Mesendoderm (in vitro differentiated cells): Measurements from ENCODE around the gene NCF4.

Source experiments
- DNase-seq: peaks from one replicate; pipeline ENCODE4 v3.0.0; 2013
- H2AK5ac ChIP-seq: 2 replicates; pipeline ENCODE4 v1.6.1; 2013; ENCODE audit warnings: low read length, inconsistent platforms
- H2BK120ac ChIP-seq: 2 replicates; pipeline ENCODE4 v1.6.1; 2013; ENCODE audit warnings: low read depth, mild to moderate bottlenecking, low read length, moderate library complexity, mixed read lengths
- H2BK15ac ChIP-seq: replicated peaks from 2 replicates; pipeline ENCODE4 v1.6.1; 2013; ENCODE audit warnings: low read depth, mild to moderate bottlenecking, moderate library complexity
- H2BK5ac ChIP-seq: 2 replicates; pipeline ENCODE4 v1.6.1; 2013; ENCODE audit warnings: low read length, inconsistent platforms
- H3K18ac ChIP-seq: 2 replicates; pipeline ENCODE4 v1.6.1; 2013; ENCODE audit warnings: mild to moderate bottlenecking, low read length, mixed read lengths
- H3K23ac ChIP-seq: one replicate; pipeline ENCODE4 v1.6.1; 2013; ENCODE audit warnings: low read length
- H3K27ac ChIP-seq: 2 replicates; pipeline ENCODE4 v1.5.1; 2013; ENCODE audit warnings: low read depth, mild to moderate bottlenecking, inconsistent platforms, low read length, moderate library complexity
- H3K27me3 ChIP-seq: 2 replicates; pipeline ENCODE4 v1.6.1; 2013; ENCODE audit warnings: low read length, control low read depth, mild to moderate bottlenecking, inconsistent platforms; ENCODE audit not compliant: insufficient read depth, poor library complexity
- H3K36me3 ChIP-seq: 2 replicates; pipeline ENCODE4 v1.6.1; 2013; ENCODE audit warnings: low read length, inconsistent platforms; ENCODE audit not compliant: control insufficient read depth, insufficient read depth
- H3K4ac ChIP-seq: one replicate; pipeline ENCODE4 v1.6.1; 2013; ENCODE audit warnings: low read depth, mild to moderate bottlenecking, low read length, moderate library complexity
- H3K4me1 ChIP-seq: 2 replicates; pipeline ENCODE4 v1.6.1; 2013; ENCODE audit warnings: low read depth, low read length, inconsistent platforms; ENCODE audit not compliant: control insufficient read depth
- H3K4me2 ChIP-seq: 2 replicates; pipeline ENCODE4 v1.6.1; 2013; ENCODE audit warnings: low read length
- H3K4me3 ChIP-seq: 2 replicates; pipeline ENCODE4 v1.5.1; 2013; ENCODE audit warnings: mild to moderate bottlenecking, low read length
- H3K56ac ChIP-seq: one replicate; pipeline ENCODE4 v1.6.1; 2013; ENCODE audit warnings: low read length
- H3K79me1 ChIP-seq: 2 replicates; pipeline ENCODE4 v1.6.1; 2013; ENCODE audit warnings: low read length, inconsistent platforms
- H3K79me2 ChIP-seq: 2 replicates; pipeline ENCODE4 v1.6.1; 2013; ENCODE audit warnings: mild to moderate bottlenecking, low read length; ENCODE audit not compliant: control insufficient read depth, insufficient read depth
- H3K9ac ChIP-seq: 2 replicates; pipeline ENCODE4 v1.6.1; 2013; ENCODE audit warnings: low read length, inconsistent platforms
- H4K5ac ChIP-seq: one replicate; pipeline ENCODE4 v1.6.1; 2013; ENCODE audit warnings: low read length
- H4K8ac ChIP-seq: one replicate; pipeline ENCODE4 v1.6.1; 2013; ENCODE audit warnings: low read depth, mild to moderate bottlenecking, control low read depth, low read length, moderate library complexity
- WGBS: extraction: QIAGEN DNeasy Blood & Tissue Kit; methylation state at CpG from one replicate; pipeline ENCODE4 v1.1.7; 2013; ENCODE audit warnings: low lambda C conversion rate, missing lambda C conversion rate; ENCODE audit not compliant: insufficient coverage; ENCODE audit errors: extremely low coverage; 5-methylcytosine and 5-hydroxymethylcytosine counted together

NCF4 gene

DNA sequence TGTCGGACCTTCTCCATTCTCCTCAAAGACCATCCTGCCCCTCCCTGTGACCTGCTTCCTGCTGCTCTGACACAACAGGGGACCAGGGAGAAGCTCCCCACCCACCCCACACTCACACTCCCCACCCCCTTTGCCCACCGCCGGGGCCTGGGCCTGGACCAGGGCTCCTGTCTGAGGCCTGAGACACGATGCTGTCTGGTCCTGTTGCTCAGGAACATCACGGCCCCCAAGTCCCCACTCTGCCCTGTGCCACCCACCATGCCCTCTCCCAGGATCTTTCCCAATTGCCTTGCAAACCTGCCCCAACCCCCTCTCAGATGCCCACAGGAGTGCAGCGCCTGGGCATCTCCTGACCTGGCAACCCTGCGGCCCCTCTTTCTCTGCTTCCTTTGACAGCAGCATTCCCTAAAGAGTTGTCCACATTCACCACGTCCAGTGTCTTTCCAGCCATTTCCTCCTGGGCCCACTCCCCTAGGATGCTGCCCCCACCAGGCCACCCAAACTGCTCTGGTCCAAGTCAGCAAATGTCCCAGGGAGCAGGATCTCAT lies 63.4 kb downstream of the NCF4 start:
- no peak overlapping the region for H3K27ac ChIP-seq
- no peak overlapping the region for H3K18ac ChIP-seq
- no peak overlapping the region for H4K8ac ChIP-seq
- no peak overlapping the region for H3K23ac ChIP-seq
- H3K4me3 ChIP-seq: no peak overlapping the region
- no peaks in the 10 kb centered on the region for H3K27me3 ChIP-seq
- H3K4me1 ChIP-seq: no peaks in the 10 kb centered on the region
- no peak overlapping the region for H3K4ac ChIP-seq
- DNase-seq: no peak
- H3K9ac ChIP-seq: no peak overlapping the region
- H3K79me1 ChIP-seq: no peaks in the 10 kb centered on the region
- WGBS: no CpG with 5 or more reads among the region's 8 CpGs
- no peak overlapping the region for H2BK120ac ChIP-seq
- H3K4me2 ChIP-seq: no peak overlapping the region
- H2BK5ac ChIP-seq: no peak overlapping the region
- H2BK15ac ChIP-seq: no peak overlapping the region
- no peaks in the 10 kb centered on the region for H3K36me3 ChIP-seq
- H3K56ac ChIP-seq: no peak overlapping the region
- no peak overlapping the region for H4K5ac ChIP-seq
- H3K79me2 ChIP-seq: no peaks in the 10 kb centered on the region
- no peak overlapping the region for H2AK5ac ChIP-seq

DNA sequence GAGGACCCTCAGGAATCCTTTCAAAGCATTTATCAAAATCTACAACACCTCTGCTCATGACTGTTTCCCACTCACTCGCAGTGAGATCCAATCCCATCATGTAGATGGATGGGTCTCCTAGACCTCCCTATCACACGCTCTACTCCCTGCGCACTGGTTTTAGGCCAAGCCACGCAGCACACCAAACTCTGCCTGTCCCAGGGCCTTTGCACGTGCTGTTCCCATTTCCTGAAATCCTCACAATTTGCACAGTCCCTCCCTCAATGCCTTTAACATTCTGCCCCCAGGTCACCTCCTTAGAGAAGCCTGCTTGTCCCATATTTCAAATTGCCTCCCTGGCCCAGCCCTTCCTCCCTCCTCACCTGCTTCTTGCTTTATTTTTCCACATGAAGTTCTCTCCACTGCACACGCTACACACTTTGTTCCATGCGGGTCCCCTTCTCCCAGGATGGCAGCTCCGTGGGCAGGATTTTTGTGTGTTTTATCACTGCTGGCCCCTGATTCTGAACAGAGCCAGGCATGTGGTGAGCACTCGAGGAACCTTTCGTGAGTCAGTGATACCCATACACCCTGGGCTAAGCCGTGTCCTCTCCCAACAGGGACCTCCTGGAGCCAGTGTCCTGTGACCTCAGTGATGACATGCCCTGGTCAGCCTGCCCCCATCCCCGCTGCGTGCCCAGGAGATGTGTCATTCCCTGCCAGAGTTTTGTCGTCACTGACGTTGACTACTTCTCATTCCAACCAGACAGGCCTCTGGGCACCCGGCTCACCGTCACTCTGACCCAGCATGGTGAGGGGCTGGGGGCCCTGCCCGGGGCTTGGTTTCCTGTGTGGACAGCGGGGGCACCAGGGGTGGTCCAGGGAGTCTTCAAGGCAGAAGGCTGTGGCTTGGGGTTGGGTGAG lies 64.8 kb downstream of the NCF4 start:
- Histone ChIP-seq H2BK5ac (no peak overlapping the region), H3K27ac (no peak overlapping the region), H3K79me1 (no peaks in the 10 kb centered on the region), H4K5ac (no peak overlapping the region), H3K4me1 (no peaks in the 10 kb centered on the region), H3K79me2 (no peaks in the 10 kb centered on the region), H3K18ac (no peak overlapping the region), H4K8ac (no peak overlapping the region), H3K27me3 (no peaks in the 10 kb centered on the region), H3K56ac (no peak overlapping the region), H3K4me2 (no peak overlapping the region), H2AK5ac (no peak overlapping the region), H2BK120ac (no peak overlapping the region), H3K4ac (no peak overlapping the region), H3K23ac (no peak overlapping the region), H3K4me3 (no peak overlapping the region), H3K9ac (no peak overlapping the region), H2BK15ac (no peak overlapping the region), H3K36me3 (no peaks in the 10 kb centered on the region)
- no CpG with 5 or more reads among the region's 19 CpGs for WGBS
- no peak for DNase-seq

GRCh38 chr22:36926309-36926708 lies 65.5 kb downstream of the NCF4 start:
- Histone ChIP-seq H4K5ac (no peak overlapping the region), H3K23ac (no peak overlapping the region), H2AK5ac (no peak overlapping the region), H3K4me1 (no peaks in the 10 kb centered on the region), H3K4me3 (no peak overlapping the region), H3K9ac (no peak overlapping the region), H3K79me1 (no peaks in the 10 kb centered on the region), H3K18ac (no peak overlapping the region), H3K56ac (no peak overlapping the region), H2BK5ac (no peak overlapping the region), H3K36me3 (no peaks in the 10 kb centered on the region), H4K8ac (no peak overlapping the region), H3K27ac (no peak overlapping the region), H3K27me3 (no peaks in the 10 kb centered on the region), H3K4ac (no peak overlapping the region), H2BK120ac (no peak overlapping the region), H3K79me2 (no peaks in the 10 kb centered on the region), H2BK15ac (no peak overlapping the region), H3K4me2 (no peak overlapping the region)
- WGBS: no CpG with 5 or more reads among the region's 6 CpGs
- no peak for DNase-seq

GRCh38 chr22:36926721-36927435 lies 66.1 kb downstream of the NCF4 start:
- H4K8ac ChIP-seq: no peak overlapping the region
- H3K9ac ChIP-seq: no peak overlapping the region
- H4K5ac ChIP-seq: no peak overlapping the region
- H2BK120ac ChIP-seq: no peak overlapping the region
- H3K56ac ChIP-seq: no peak overlapping the region
- H3K18ac ChIP-seq: no peak overlapping the region
- H3K79me1 ChIP-seq: no peaks in the 10 kb centered on the region
- no peak overlapping the region for H2AK5ac ChIP-seq
- no peaks in the 10 kb centered on the region for H3K79me2 ChIP-seq
- no peak overlapping the region for H3K4ac ChIP-seq
- H3K27ac ChIP-seq: no peak overlapping the region
- no peaks in the 10 kb centered on the region for H3K4me1 ChIP-seq
- H3K4me2 ChIP-seq: no peak overlapping the region
- H2BK15ac ChIP-seq: no peak overlapping the region
- H2BK5ac ChIP-seq: no peak overlapping the region
- no peak for DNase-seq
- no peaks in the 10 kb centered on the region for H3K27me3 ChIP-seq
- no peak overlapping the region for H3K4me3 ChIP-seq
- H3K36me3 ChIP-seq: no peaks in the 10 kb centered on the region
- no CpG with 5 or more reads among the region's 14 CpGs for WGBS
- no peak overlapping the region for H3K23ac ChIP-seq
